Activated naive CD8-positive, alpha-beta T cell treated with anti-CD3 and anti-CD28 coated beads, Interleukin-2, amount 50 U/mL, for 16 hours (primary cell): ENCODE measurements around the gene GRM6.
A peak's percentile ranks its signal among the peaks of the same experiment; 100 is the strongest.

Source experiments
- DNase-seq: peaks from one replicate; pipeline ENCODE4 v3.0.0-alpha.2; 2020; ENCODE audit warnings: low read depth, low spot score

GRM6 gene

DNA sequence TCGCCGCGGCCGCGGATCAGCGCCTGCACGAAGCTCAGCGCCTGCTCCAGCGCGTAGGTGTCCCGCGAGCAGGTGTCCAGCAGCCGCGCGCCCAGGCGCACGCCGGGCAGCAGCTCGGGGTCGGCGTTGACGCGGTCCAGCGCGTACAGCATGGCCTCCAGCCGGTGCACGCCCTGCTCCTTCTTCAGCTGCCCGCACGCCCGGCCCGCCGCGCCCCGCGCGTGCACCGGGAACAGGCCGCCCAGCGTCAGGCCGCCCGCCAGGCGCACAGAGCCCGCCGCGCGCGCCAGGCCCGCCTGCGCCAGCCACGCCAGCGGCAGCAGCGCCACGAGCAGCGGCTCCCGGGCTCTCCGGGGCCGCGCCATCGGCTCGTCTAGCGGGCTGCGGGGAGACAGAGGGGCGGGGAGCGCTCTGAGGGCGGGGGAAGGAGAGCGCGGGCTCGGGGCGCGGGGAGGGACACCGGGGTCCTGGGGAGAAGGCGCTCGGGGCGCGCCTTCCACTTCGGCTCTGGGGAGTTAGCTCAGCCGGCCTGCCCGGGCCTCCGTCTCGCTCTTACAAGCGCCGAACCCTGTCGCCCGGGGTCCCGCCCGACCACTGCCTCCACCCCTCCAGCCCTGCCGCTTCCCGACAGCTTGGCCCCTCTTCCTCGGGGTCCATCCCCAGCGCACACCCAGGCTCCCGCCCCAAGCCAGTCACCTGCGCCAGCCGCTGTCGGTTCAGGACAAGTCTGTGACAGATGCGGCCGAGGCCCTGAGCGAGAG lies at the start of gene GRM6:
TSS of gene GRM6 (minus strand) at position 741 of the 761 bp plus-strand sequence. CDS start at position 365, 376 bp downstream.
- no peak for DNase-seq

DNA sequence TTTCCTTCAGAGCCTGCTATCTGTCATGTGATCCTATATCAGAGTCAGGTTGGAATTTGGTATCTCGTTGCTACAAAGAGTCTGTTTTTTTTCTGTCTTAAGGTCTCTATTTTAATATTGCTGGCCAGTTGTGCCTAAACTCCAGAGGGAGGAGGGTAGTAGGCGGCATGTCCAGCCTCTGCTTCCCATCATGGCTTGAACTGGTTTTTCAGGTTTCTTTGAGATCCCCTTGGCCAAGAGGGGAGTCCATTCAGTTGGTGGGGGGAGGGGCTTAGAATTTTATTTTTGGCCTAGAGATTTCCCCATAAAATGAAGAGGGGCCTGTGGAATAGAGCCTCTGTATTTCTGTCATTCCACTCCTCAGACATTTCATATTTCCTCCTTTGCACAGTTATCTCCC lies 49.6 kb upstream of the GRM6 start:
- no peak for DNase-seq

DNA sequence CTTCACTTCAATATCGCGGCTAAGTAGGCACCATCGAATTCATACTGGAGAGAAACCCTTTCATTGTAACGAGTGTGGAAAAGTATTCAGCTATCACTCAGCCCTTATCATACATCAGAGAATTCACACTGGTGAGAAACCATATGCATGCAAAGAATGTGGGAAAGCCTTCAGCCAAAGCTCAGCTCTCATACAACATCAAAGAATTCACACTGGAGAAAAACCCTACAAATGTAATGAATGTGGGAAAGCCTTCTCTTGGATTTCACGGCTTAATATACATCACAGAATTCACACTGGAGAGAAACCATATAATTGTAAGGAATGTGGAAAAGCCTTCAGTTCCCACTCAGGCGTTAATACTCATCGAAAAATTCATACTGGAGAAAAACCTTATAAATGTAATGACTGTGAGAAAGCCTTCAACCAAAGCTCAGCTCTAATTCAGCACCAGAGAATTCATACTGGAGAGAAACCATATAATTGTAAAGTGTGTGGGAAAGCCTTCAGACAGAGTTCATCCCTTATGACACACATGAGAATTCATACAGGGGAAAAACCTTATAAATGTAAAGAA lies 38.0 kb upstream of the GRM6 start:
- no peak for DNase-seq

DNA sequence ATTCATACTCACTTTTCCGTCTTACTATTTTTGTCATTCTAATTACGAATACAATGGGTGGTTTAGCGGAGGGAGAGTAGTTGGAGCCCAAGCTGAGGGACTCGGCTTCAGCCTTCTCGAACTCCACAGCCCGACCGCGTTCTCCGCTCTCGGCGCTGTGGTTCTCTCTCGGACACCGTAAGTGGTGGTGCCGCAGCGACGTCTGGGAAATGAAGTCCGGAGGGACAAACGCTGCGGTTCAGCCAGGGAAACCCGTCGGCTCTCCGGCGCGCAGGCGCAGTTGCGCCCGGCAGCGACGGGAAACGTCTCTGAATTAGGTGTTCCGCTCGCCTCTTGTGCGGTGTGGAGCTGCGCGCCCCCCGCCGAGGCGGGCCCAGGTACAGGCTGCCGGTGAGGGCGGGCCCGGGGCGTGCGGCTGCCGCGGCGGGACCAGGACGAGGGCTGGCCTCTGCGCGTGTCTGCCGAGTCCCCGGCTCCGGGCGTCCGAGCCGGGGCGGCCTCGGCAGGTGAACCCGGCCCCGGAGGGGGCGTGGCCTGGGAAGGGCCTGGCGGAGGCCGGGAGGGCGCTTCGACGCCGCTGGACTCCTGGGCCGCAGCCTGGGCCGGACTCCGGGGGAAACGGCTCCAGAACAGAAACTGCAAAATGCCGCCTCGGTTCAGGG lies 28.5 kb upstream of the GRM6 start, which contains the start of gene ZNF879:
TSS of gene ZNF879 (plus strand) at position 277 of the 662 bp plus-strand sequence. CDS start 1,201 bp downstream, outside the sequence.
- DNase-seq, result peak; percentile 81

DNA sequence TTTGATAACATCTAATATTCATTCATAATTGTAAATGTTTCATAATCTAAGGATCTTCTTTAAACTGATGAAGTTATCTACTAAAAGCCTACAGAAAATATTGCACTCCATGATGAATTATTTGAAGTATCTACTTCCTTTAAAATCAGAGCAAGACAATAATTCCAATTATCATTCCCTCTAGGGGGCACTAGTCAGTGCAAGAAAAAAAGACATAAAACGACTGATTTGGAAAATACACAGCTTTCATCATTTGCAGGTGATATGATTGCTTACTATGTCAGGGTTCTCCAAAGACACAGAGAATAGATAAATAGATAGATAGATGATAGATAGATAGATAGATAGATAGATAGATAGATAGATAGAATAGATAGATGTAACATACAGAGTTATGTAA lies 13.5 kb upstream of the GRM6 start:
- DNase-seq, result no peak

DNA sequence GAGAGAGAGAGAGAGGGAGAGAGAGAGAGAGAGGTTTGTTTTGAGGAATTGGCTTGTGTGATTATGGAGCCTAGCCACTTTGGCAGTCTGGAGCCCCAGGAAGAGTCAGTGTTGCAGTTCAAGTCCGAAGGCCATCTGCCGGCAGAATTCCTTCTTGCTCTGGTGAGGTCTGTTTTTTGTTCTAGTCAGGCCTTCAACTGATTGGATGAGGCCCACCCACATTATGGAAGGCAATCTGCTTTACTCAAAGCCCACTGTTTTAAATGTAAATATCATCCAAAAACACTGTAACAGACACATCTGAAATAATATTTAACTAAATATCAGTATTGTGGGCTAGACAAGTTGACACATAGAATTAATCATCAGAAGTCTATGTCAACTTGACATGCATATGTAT lies 11.4 kb upstream of the GRM6 start:
- no peak for DNase-seq

DNA sequence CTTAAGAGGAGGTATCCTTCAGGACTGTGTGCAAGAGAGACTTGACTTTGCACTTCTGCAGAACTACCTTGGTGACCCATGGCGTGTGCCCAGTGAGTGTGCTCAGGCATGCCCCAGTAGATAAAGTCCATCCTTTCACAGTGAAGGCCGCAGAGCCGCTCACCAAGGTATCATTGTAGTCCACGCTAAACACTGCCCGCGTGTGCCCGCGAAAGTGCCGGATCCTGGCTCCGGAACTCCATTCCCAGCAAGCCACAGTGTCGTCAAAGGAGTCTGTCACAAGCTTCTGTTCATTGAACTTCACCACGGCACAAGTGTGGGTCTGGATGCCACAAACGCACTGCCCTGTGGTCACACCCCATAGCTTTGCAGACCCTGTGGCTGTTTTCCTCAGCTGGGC lies 3.3 kb upstream of the GRM6 start:
- DNase-seq, result no peak

DNA sequence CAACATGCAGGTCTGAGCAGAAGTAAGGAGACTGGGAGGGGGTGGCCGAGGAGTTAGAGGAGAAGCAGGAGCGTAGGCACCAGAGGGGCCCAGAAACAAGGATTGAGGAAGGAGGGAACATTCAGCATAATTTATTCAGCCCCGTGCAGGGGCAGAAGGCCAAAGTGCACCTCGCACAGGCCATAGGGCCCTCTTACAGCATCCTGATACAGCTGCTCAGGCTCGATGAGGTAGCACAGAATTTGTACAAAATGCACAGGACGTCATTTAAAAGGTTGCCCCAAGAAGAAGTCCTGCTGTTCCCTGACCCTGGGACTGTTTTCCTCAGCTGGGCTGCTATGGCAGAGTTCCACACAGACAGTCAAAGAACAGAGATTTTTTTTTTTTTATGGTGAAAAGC lies 2.1 kb upstream of the GRM6 start:
- DNase-seq, result no peak

DNA sequence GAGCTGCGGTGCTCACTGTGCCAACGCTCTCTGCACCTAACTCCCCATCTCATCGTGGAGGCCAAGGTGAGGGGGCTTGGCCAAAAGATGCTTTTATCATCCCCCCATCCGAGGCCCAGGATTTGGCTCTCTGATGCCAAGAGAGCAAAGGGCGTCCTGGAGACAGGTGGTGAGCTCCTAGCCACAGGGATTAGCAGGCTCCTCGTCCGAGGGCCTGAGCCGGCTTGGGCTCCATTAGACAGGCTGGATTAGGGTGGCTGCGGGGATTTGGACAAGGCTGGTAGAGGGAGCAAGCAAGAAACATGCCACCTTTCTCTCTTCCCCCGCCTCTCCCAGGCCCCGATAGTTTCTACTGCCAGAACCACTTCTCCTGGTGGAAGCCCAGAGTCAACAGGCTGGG lies 1.0 kb upstream of the GRM6 start:
- no peak for DNase-seq

DNA sequence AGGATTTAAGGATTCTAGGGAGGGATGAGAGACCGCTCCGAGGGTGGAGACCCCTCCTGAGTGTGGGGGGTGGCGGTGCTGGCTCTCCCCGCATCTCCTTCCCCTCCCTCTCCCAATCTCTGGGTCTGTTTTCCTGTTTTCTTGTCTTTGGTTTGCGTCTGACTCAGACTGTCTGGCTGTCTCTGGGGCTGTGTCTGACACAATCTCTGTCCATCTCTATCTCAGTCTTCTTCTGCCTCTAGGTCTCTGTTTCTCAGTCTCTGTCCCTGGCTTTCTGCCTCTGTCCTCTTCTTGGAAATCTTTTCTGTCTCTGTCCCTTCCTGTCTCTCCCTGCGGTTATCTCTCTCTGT lies 196 bp upstream of the GRM6 start:
- DNase-seq, result no peak

DNA sequence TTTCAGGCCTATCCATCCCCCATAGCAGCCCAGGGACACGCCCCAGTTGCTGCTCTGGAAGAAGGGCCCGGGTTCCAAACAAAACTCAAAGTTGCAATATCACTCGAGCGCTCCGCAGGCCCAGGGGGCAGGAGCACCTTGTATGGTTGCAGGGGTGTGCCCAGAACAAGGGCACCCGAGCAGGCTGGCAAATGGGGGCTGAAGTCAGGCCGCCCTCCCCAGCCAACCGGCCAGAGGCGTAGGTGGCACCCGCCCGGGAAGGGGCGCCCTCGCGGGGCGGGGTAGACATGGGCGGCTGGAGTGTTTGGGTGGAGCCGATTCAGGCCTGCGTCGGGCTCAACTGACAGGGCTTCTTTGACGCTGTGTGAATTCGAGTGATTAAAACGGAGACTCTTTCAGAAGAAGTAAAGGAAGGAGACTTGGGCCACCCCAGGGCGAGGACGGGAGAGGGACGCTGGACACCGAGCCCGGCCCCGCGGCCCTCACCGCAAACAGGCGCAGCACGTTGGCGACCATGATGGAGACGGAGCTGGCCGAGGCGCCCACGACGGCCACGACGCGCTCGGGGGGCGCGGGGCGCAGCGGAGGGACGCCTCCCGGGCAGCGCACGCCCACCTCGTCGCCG lies 1.1 kb downstream of the GRM6 start:
- no peak for DNase-seq

DNA sequence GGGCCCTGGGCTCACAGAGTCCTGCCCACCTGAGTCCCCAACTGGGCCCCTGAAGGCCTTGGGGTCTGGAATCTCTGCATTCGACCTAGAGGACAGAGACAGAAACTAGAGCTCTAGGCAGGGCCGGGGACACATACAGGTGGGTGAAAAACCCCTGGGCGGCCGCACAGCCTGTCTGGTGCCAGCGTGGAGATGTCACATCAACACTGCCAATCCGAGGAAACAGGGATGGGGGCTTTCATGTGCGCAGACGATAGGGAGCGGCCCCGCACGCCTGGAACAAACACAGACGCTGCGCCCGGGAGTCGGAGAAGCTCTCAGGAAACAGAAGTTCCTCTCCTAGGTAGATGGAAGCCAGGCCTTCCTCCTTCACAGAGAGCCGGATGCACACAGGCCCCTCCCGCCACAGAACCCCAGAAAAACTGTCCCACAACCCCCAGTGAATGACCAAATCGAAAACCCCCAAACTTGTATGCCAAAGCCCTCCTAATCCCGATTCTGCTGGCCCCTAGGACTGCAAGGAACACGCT lies 1.8 kb downstream of the GRM6 start:
- no peak for DNase-seq

DNA sequence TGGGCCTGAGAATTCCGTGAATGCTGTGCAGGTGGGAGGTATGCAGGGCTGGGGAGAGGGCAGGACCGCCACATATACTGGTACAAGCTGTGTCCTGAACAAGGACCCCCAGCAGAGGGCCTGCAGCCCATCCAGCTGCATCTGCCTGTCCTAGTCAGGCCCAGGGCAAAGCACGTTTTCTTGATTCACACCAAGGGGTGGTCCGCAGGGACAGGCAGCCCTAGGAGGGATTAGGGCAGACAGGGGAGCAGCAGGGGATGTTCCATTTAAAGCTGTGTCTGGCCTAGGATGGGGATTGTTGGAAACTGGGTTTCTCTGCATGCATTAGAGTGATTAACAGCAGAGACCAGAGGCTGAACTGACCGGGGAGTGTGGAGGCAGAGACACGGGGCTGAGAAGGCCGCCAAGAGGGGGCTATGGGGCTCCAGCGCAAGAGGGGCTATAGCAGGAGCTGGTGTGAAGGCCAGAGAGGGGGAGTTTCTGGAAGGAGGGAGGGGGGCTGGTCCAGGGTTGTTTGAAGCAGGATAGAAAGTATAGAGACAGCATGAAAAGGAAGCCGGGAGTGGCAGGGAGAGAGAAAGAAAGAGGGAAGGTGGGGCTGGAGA lies 2.7 kb downstream of the GRM6 start:
- no peak for DNase-seq

DNA sequence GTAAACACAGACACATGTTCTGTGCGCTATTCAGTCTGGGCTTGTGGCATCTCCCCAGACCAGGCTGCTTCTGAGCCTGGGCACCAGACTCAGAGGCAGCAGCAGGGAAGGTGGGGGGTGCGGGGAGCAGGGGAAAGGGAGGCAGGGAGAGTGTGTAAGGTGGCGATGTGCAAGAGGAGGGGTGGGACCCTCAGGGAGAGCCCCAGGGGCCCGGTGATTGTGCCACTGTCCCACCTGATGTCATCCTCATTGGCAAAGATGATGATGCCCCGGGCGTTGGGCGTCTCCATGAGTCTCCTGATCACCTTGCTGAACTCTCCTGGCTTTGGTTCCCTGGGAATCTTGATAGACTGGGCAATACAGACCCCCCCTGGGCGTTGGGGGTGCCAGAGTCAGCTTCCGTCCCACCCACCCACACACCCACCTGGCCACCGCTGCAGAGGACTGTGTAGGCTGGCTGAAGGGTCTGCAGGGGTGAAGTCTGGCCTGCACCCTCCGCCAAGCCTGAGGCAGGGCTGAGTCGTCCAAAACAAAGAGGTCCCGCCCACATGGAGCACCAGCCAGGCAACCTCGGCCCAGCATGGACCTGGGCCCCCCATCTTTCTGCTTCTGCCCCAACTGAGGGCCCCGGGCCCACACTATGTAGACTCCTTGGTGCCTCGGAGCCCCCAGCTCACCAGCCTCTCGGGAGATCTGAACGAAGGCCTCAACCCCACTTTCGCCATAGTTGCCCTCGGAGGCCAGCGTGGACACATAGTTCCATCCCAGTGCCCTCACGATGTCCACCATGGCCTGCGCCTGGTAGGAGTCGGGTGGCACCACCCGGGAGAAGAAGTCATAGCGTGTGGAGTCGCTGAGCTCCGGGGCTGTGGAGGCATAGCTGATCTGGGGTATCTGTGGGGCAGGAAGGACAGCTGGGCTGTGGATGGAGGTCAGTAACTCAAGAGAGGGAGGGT lies 3.7 kb downstream of the GRM6 start:
- no peak for DNase-seq

DNA sequence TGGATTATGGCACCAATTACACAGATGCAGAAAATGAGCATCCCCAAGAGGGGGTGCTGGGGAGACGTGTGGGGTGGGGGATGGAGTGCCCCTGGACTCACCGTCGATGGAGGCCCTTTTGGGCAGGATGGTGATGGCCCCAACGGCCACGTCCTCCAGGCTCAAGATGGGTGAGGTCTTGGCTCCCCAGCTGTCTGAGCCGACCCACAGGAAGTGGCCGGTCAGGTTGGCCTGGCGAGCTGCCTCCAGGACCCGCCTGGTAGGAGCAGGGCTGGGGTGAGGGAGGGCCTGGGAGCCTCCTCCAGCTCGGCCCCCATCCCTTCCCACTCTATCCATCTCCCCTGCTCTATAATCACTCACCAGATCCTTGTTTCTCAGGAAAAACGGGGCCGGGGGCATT lies 4.6 kb downstream of the GRM6 start:
- DNase-seq, result no peak

DNA sequence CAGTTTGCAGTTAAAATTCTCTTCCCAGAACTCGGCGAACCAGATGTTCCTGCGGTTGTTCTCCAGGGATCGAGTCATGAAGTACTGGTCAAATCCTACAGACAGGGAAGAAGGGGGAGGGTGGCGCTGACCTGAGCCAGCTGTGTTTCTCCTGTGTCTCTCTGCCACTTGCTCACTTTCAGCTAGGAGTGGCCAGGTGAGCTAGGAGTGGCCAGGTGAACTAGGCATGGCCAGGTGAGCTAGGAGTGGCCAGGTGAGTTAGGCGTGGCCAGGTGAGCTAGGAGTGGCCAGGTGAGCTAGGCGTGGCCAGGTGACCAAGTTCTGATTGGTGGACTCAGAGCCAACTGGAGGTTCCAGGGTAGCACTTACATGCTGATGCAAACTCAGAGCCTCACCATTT lies 5.8 kb downstream of the GRM6 start:
- no peak for DNase-seq

DNA sequence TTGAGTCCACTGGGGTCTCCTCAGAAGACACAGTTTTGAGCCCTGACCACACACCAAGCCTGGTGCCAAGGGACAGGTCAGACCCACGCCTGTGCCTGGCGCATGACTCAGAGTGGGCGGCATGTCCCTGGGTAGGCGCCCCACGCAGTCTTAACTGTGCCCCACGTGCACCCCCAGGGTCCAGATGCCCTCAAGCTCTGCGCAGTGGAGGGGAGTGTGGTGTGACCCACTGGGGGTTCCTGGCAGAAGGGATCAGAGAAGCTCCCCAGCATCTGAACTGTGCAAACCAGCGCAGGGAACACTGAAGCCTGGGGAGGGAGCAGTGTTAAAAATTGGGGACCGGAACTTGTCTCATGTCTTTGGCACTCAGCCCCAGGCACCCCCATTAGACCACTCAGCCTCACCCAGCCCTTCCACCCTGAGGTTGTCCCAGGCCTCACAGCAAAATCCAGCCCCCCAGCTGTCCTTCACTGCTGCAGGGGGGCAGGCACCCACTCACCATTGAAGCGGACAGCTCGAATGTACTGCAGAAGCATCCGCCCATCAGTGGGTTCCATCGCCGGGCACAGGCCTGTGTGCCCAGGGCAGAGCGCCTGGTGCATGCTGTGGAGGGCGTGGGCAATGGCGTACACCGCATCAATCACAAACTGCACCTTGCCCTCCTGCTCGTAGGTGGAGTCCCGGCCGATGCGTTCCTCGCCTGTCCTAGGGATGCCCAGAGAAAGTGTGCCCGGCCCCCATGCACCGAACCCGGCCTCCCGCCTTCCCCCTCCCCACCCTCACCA lies 6.5 kb downstream of the GRM6 start:
- DNase-seq, result no peak

DNA sequence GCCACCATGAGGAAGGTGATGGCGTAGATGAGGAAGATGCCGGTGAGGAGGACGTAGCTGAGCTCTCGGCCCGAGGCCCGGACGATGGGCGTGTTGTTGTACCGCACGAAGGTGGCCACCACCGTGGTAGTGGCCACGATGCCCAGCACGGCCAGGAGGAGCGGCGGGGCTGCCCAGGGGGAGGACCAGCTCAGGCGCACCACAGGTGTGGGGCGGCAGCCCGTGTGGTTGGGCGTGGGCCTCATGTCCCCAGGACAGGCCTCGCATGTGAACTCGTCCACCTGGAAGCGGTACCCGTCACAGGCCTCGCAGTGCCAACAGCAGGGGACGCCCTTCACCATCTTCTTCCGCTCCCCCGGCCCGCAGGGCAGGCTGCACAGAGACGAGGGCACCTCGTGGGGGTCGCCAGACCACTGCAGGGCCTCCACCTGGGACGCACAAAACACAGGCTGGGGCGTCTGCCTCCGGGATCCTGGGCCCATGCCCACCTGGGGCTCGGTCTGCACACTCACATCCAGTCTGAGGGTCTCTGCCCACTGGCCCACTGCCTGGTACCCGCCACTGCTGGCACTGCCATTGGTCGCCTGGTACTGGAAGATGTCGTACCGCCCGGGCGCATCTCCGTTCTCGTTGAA lies 8.7 kb downstream of the GRM6 start:
- no peak for DNase-seq
